NCI-H2107 (cell line): ENCODE data around the gene ALPK3.
"Not testable (repeated sequence)": the region's sequence is repeated elsewhere in the genome, so short reads cannot be mapped to it uniquely, and the experiment has no call there.

Experiments used
- DNase-seq: peaks from one replicate; lab custom pipeline; 2025; lab: John Stamatoyannopoulos, UW

ALPK3 gene

GRCh38 chr15:84824260-84825007 lies 7.3 kb downstream of the ALPK3 start:
- no peak for DNase-seq

- DNase-seq = no peak
These were observed 9.2 kb downstream of the ALPK3 start for GRCh38 chr15:84826369-84826823.

GRCh38 chr15:84827246-84827645 lies 10.1 kb downstream of the ALPK3 start:
- no peak for DNase-seq

DNA sequence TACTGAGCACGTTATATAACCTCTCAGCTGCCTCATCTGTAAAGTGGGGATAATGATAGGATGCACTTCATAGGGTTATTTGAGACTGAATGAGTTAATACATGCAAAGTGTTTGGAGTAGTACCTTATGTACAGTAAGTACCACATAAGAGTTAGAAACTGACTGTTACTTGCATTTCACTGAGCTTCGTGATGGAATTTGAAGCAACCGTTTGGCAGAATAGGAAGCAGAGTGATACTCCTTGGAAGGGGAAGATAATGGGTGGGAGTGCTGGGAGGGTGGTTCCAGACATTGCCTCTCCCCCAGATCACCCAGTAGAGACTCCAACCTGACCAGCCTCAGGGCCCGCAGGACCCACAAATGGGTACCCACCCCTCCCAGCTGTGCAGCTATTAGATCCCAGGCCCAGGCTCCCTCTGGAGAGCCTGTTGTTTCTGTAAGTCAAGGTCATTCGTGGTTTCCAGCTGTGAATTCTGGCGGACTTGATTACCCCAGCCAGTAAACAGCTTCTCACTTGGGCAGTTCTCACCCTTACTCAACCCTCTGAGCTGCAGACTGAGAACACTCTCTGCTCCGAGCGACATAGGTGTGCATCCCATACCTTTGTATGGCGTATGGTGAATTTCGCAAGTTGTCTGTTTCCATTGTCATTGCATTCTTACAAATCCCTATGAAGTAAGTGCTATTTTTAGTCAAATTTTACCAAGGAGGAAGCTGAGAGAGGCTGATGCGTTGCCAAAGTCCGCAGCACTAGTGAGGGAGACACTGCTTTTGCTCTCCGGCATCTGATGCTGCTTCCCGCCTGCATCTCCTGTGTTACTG lies 11.1 kb downstream of the ALPK3 start:
- DNase-seq = no peak

DNA sequence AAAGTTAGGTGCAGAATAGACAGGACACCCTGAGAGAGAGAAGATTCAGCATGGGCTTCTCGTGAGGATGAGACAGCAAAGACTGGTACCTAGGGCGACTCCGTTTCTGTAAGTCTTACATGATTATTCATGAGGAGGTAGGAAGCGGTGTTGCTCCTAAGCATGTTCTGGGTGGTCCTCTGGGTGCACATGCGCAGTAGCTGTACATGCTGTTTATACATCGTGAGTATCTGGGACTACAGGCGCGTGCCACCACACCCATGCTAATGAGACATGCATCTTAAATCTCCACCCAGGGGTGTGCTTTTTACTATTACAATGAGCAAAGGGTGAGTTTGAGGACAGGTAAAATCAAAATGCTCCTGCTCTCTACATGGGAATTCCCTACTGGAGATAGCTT lies 12.3 kb downstream of the ALPK3 start:
- no peak for DNase-seq

- no peak for DNase-seq
These were observed 12.9 kb downstream of the ALPK3 start for GRCh38 chr15:84830036-84830435.

GRCh38 chr15:84831028-84831427 lies 13.9 kb downstream of the ALPK3 start:
- no peak for DNase-seq

DNA sequence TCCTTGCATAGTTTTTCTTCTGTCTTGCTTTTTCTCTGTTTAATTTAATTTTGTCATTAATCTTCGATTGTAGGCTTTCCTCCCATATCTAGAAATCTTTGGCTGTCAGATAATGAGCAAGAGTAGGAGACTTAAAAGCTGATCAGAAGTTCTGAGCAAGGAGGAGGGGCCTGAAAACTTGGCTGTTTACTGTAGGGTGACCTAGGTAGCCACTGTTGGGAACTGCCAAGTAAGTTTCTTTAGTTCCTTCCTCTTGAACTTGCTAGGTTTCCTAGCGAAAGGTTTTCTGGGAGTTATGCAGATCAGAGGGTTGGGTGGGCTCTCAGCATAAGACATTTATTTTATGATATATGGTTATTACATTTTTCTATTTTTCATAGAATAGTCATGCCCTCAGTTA lies 14.5 kb downstream of the ALPK3 start:
- no peak for DNase-seq

DNA sequence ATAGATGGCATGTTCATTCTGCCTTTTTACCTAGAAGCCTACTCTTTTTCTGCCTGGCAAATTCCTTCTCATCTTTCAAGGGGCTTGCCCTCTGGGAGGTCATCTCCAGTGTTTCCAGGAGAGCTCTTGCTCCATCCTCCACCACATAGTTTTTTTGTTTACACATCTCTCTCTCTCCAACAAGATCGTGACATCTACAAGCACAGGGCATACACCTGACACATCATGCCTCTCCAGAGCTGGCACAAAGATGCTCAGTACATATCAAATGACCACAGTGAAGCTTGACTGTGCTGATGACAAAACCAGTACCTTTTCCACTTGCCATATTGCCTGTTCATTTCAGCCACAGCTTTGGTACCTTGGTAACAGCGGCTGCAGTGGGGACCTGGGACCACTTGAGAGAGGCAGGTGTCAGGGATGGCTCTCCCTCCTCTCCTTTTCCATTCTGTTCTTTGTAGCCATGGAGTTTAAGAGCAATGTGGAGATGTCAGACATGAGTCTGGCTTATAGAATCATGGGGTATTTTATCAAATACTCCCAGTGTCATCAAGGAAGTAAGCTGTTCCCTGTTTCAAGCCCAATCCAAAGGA lies 15.4 kb downstream of the ALPK3 start:
- DNase-seq = no peak

DNA sequence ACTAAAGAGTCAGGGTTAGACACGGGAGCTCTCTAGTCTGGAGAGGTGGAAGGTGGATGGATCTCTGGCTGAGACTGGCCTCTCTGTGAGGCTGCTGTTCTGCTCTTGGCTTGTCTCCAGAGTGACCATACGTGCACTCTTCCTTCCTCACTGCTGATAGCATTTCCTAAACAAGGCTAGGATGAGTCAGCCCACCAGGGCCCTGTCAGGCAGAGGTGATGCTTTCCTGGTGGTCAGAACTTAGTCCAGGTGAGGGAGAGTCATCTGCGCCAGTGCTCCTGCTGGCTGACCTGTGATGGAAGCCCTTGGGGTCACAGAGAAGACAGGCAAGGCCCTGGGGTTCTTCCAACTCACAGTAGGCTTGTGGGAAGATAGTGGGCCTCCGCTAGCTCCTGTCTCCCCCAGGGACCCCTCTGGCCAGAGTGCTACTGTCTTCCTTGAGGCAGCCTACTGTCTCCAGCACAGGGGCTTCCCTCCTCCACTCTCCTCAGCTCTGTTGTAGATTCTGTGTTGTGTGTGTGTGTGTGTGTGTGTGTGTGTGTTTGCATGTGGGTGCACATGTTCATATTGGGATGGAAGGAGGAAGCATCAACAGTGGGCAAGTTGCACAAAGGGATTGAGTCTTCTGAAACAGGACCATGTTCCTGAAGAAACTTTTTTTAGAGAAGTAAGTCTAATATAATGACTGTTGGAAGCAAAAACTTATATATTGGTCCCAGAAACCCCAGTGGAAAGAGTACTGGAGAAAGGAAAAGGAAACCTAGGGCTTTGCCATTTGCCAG lies 16.5 kb downstream of the ALPK3 start:
- no peak for DNase-seq

GRCh38 chr15:84834229-84834955 lies 17.2 kb downstream of the ALPK3 start:
- DNase-seq = no peak

DNA sequence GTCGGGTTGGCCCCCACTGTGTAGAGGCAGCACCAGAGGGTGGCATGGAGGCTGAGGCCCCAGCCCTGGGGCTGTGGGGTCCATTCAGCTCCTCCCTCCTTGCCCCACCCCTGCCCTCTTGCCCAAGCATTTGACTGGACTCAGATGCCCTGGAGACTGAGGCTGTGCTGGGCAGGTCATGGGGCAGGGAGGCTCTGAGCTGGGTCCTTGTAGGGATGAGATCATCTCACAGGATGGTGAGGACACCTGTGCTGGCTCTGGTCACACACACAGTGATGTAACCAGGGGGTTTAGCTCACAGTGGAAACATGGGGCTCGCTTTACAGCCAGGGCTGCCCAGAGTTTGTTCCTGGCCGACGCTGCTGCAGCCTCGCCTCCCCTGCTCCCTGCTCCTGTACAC lies 17.8 kb downstream of the ALPK3 start:
- no peak for DNase-seq

DNA sequence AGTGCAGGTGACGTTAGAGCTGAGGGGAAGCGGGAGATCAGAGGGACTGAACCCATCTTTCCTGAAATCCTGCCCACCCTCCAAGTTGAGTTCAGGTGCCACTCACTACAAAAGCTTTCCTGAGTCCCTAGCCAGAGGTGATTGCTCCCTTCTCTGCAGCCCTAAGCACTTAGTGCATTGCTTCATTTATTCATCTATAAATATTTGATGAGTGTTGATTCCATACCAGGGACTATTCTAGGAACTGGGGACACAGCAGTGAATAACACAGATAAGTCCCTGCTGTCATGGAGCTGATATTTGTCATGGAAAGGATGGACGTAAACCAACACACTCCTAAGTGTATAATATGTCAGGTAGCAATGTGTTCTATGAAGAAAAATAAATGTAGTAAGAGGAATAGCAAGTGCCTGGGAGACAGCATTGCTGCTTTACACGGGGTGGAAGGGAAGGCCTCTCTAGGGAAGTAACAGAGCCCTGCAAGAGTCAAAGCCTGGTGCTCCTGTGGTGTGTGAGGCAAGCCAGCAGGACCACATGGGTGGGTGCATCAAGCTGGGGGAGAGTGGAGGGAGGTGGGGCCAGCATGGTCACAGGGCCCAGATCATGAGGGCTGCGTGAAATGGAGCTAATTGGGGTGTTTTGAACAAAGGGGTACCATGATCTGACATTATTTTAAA lies 18.6 kb downstream of the ALPK3 start:
- DNase-seq = no peak

DNA sequence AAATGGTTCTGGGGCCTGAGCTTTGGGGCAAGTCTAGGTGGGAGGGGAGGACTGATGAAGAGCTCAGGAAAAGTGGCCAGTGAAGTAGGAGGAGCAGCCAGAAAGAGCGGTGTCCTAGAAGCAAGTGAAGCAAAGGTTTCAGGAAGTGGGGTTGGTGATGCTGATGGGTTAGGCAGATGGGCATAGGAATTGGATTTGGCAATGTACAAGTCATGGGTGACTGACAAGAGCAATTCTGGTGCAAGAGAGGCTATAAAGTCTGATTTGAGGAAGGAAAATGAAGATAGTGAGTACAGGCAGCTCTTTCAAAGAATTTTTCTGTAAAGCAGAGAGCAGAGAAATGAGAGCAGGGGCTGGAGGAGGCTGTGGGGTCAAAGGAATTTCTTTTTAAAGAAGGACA lies 19.7 kb downstream of the ALPK3 start:
- no peak for DNase-seq

DNA sequence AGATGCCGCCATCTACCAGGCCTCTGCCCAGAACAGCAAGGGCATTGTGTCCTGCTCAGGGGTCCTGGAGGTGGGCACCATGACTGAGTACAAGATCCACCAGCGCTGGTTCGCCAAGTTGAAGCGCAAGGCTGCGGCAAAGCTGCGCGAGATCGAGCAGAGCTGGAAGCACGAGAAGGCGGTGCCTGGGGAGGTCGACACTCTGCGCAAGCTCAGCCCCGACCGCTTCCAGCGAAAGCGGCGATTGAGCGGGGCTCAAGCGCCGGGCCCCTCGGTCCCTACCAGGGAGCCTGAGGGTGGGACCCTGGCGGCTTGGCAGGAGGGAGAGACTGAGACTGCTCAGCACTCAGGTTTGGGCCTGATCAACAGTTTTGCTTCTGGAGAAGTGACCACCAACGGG lies 22.6 kb downstream of the ALPK3 start:
- DNase-seq = no peak

- no peak for DNase-seq
These were observed 23.1 kb downstream of the ALPK3 start for GRCh38 chr15:84840255-84840654.

DNA sequence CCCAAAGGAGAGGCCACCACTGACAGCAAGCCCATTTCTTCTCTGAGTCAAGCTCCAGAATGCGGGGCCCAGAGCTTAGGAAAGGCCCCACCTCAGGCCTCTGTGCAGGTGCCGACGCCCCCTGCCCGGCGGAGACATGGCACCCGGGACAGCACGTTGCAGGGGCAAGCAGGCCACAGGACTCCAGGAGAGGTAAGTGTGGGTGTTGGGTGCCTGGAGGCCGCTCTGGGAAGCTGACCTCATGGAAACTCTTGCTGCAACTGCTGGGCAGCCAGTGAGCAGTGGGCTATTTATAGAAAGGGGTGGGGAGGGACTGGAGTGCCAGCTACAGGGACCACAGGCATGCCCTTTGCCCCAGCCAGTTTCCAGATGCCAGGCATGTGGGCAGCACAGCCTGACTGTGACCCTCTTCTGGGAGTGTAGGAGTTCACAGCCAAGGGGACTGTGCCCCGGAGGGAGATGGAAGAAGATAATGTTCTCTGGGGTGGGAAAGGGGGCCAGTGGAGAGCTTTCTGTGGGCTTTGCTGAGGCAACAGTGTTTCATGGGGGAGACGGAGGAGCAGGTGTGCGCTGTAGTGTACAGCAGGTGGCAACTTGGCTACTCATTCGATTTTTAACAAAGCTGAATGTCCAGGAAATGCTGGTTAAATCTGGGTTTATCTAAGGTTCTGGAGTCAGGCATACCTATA lies 23.7 kb downstream of the ALPK3 start:
- DNase-seq = no peak

DNA sequence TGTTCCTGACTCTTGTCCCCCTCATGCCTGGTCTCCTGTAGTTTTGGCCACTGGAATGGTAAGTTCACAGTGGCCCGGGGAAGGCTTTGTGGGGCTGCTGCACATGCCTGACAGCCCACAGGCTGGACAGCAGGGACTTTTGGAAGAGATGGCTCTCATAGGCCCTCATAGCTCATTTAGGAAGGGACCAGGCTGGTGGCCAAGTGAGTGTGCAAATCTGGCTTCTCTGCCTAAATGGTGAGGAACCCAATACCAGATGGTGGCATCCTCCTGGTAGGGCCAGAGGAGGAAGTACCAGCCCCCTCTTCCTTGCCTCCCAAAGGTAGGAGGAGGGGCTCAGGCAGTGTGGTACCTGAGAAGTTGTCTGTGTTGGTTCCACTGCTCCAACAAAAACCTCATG lies 25.6 kb downstream of the ALPK3 start:
- no peak for DNase-seq

GRCh38 chr15:84844964-84845363 lies 27.8 kb downstream of the ALPK3 start:
- no peak for DNase-seq

- not testable (repeated sequence) for DNase-seq
These were observed 28.5 kb downstream of the ALPK3 start for GRCh38 chr15:84845631-84846030.
